Retinal pigment epithelial cell (primary cell): ENCODE results near the gene LRRK1.

Experiments
- DNase-seq: peaks from one replicate; pipeline ENCODE4 v3.0.0-alpha.2; 2010; ENCODE audit warnings: low read depth
- H3K4me3 ChIP-seq: 2 replicates; pipeline ENCODE4 v1.5.1; 2011; ENCODE audit warnings: mild to moderate bottlenecking, low read length, control low read depth, moderate library complexity
- CTCF ChIP-seq: conservative IDR thresholded peaks from 2 replicates; pipeline ENCODE4 v1.5.1; 2011; ENCODE audit warnings: low read depth, low read length, control low read depth, inconsistent platforms

The LRRK1 gene

GRCh38 chr15:101037090-101037830, 118.1 kb downstream of the LRRK1 start:
- H3K4me3 ChIP-seq = no peak overlapping the region
- DNase-seq = no peak
- TF ChIP-seq CTCF = no peak

GRCh38 chr15:101038327-101039003, 119.3 kb downstream of the LRRK1 start:
- DNase-seq = no peak

GRCh38 chr15:101039461-101039860, 120.3 kb downstream of the LRRK1 start:
- no peak for DNase-seq
- TF ChIP-seq CTCF = no peak
- no peak overlapping the region for H3K4me3 ChIP-seq

More at GRCh38 chr15:101038327-101039003, 119.3 kb downstream of the LRRK1 start:
- TF ChIP-seq CTCF = no peak
- no peak overlapping the region for H3K4me3 ChIP-seq

GRCh38 chr15:101042320-101042719, 123.2 kb downstream of the LRRK1 start:
- DNase-seq = no peak
- TF ChIP-seq CTCF = no peak
- H3K4me3 ChIP-seq = no peak overlapping the region

- DNase-seq = no peak
- TF ChIP-seq CTCF = no peak
- H3K4me3 ChIP-seq = no peak overlapping the region
These were observed 123.9 kb downstream of the LRRK1 start for GRCh38 chr15:101043011-101043410.

GRCh38 chr15:101043911-101044624, 124.9 kb downstream of the LRRK1 start:
- no peak overlapping the region for H3K4me3 ChIP-seq
- no peak for DNase-seq
- no peak for TF ChIP-seq CTCF
